Calu3 (cell line): ENCODE data around the gene ZNF148. TPM values are rescaled to one million over a fixed set of nuclear protein-coding genes. Genes with fewer than 3 reads are reported as not detected.

ENCODE experiments used
- BruUV-seq: library from RNA; stranded (reverse); fragments of 400-500 nt; replicated peaks from 2 replicates; lab custom pipeline; 2021; lab: Mats Ljungman, UMichigan
- CTCF ChIA-PET: fragments of 300-600 bp; sonication (Branson Sonifier 250); formaldehyde crosslinking; loops from one replicate; lab custom pipeline; 2022; ENCODE audit warnings: antibody characterized with exemption; lab: Charles Lee
- DNase-seq: peaks from one replicate; pipeline ENCODE4 v3.0.0; 2022
- H3K27ac Mint-ChIP-seq: one replicate; pipeline ENCODE4 v1.8.0; 2022; ENCODE audit warnings: mixed read lengths; ENCODE audit not compliant: unreplicated experiment
- H3K27me3 Mint-ChIP-seq: one replicate; pipeline ENCODE4 v1.8.0; 2022; ENCODE audit warnings: mixed read lengths; ENCODE audit not compliant: unreplicated experiment
- H3K36me3 Mint-ChIP-seq: one replicate; pipeline ENCODE4 v1.8.0; 2022; ENCODE audit warnings: mild to moderate bottlenecking, moderate library complexity, mixed read lengths; ENCODE audit not compliant: insufficient read depth, unreplicated experiment
- H3K4me1 Mint-ChIP-seq: one replicate; pipeline ENCODE4 v1.8.0; 2022; ENCODE audit warnings: mild to moderate bottlenecking, low read depth, mixed read lengths; ENCODE audit not compliant: unreplicated experiment
- H3K4me3 Mint-ChIP-seq: one replicate; pipeline ENCODE4 v1.8.0; 2022; ENCODE audit warnings: mild to moderate bottlenecking, low read depth, moderate library complexity, mixed read lengths; ENCODE audit not compliant: unreplicated experiment
- H3K9me3 Mint-ChIP-seq: one replicate; pipeline ENCODE4 v1.8.0; 2022; ENCODE audit warnings: low read depth, mixed read lengths; ENCODE audit not compliant: unreplicated experiment
- CTCF ChIP-seq: fragments of 200-600 bp; IDR thresholded peaks from one replicate; pipeline ENCODE4 v1.8.0; 2022; ENCODE audit warnings: antibody characterized with exemption; ENCODE audit not compliant: unreplicated experiment
- intact Hi-C: fragments of 100-400 bp; cut with micrococcal nuclease; formaldehyde crosslinking; loops from one replicate; pipeline ENCODE4 v1.10.0; 2022; ENCODE audit not compliant: unreplicated experiment
- total RNA-seq: library from RNA; stranded (reverse); gene quantifications from 2 replicates; pipeline ENCODE4 v1.2.3, GENCODE V29; 2022

Gene ZNF148
- total RNA-seq, 1 experiment from 2014 or later, result 55.0 TPM

GRCh38 chr3:125188955-125189354 is 186.2 kb downstream of the ZNF148 start:
- BruUV-seq, result no TSS peak
- Mint-ChIP-seq H3K27ac (no peak overlapping the region), H3K36me3 (no peaks in the 10 kb centered on the region), H3K4me1 (no peaks in the 10 kb centered on the region), H3K27me3 (no peaks in the 10 kb centered on the region), H3K4me3 (no peak overlapping the region), H3K9me3 (no peaks in the 10 kb centered on the region)
- TF ChIP-seq CTCF, result no peak
- CTCF ChIA-PET, result no interaction called here
- intact Hi-C loops, result no loop called here
- no peak for DNase-seq

GRCh38 chr3:125187599-125187910 is 187.6 kb downstream of the ZNF148 start:
- intact Hi-C loops, result no loop called here

GRCh38 chr3:125186800-125187598 is 188.1 kb downstream of the ZNF148 start:
- Mint-ChIP-seq H3K36me3 (no peaks in the 10 kb centered on the region), H3K4me1 (no peaks in the 10 kb centered on the region), H3K4me3 (no peak overlapping the region), H3K27ac (no peak overlapping the region), H3K9me3 (no peaks in the 10 kb centered on the region), H3K27me3 (no peaks in the 10 kb centered on the region)
- no TSS peak for BruUV-seq
- CTCF ChIA-PET, result no interaction called here
- no peak for TF ChIP-seq CTCF
- no peak for DNase-seq
- intact Hi-C loops, result no loop called here

More at GRCh38 chr3:125187599-125187910, 187.6 kb downstream of the ZNF148 start:
- DNase-seq, result no peak
- Mint-ChIP-seq H3K27me3 (no peaks in the 10 kb centered on the region), H3K36me3 (no peaks in the 10 kb centered on the region), H3K4me3 (no peak overlapping the region), H3K4me1 (no peaks in the 10 kb centered on the region), H3K27ac (no peak overlapping the region), H3K9me3 (no peaks in the 10 kb centered on the region)
- CTCF ChIA-PET, result interaction anchor here (0.5 kb wide), 1 partner anchor 52 kb away, joined by 4 read pairs; no protein-coding TSS in a partner anchor
- no TSS peak for BruUV-seq
- no peak for TF ChIP-seq CTCF

GRCh38 chr3:125186261-125186787 is 188.8 kb downstream of the ZNF148 start:
- no peaks in the 10 kb centered on the region for H3K36me3 Mint-ChIP-seq
- no peaks in the 10 kb centered on the region for H3K27me3 Mint-ChIP-seq
- no peak for DNase-seq
- H3K4me1 Mint-ChIP-seq, result no peaks in the 10 kb centered on the region
- H3K9me3 Mint-ChIP-seq, result no peaks in the 10 kb centered on the region
- CTCF ChIA-PET, result no interaction called here
- no TSS peak for BruUV-seq
- no peak for TF ChIP-seq CTCF
- intact Hi-C loops, result no loop called here
- no peak overlapping the region for H3K4me3 Mint-ChIP-seq
- no peak overlapping the region for H3K27ac Mint-ChIP-seq
